CD4-positive, CD25-positive, alpha-beta regulatory T cell (primary cell): ENCODE data around the gene KRTAP4-4. TPM values are rescaled to one million over a fixed set of nuclear protein-coding genes. Genes with fewer than 3 reads are reported as not detected.
A peak's percentile ranks its signal among the peaks of the same experiment; 100 is the strongest.
"Not testable (repeated sequence)": the region's sequence is repeated elsewhere in the genome, so short reads cannot be mapped to it uniquely, and the experiment has no call there.

Source experiments
- ATAC-seq, 2 donors: fragments of 150-1000 bp; cut with Tn5 transposase; one replicate each; pipeline ENCODE4 v1.10.0; 2021; ENCODE audit warnings: low read depth in 2 of 2, moderate number of reproducible peaks in 2 of 2, moderate library complexity in 1 of 2
- DNase-seq, 3 donors: peaks; one replicate each; pipeline versions ENCODE4 v3.0.0 to v3.0.0-alpha.2; 2012 to 2022; ENCODE audit warnings: mixed read lengths in 1 of 3
- H3K27ac ChIP-seq: one replicate; pipeline ENCODE4 v1.7.0; 2013; ENCODE audit warnings: mild to moderate bottlenecking, low read length; ENCODE audit not compliant: insufficient read depth, poor library complexity, severe bottlenecking
- H3K27me3 ChIP-seq: one replicate; pipeline ENCODE4 v1.7.0; 2013; ENCODE audit warnings: low read length; ENCODE audit not compliant: control insufficient read depth, insufficient read depth
- H3K36me3 ChIP-seq: one replicate; pipeline ENCODE4 v1.7.0; 2013; ENCODE audit warnings: mild to moderate bottlenecking, low read length, moderate library complexity; ENCODE audit not compliant: control insufficient read depth, insufficient read depth
- H3K4me1 ChIP-seq: 2 replicates; pipeline ENCODE4 v1.7.0; 2013; ENCODE audit warnings: mild to moderate bottlenecking, low read length; ENCODE audit not compliant: insufficient read depth, control insufficient read depth, poor library complexity, severe bottlenecking
- H3K4me3 ChIP-seq: one replicate; pipeline ENCODE4 v1.7.0; 2013; ENCODE audit warnings: low read depth, mild to moderate bottlenecking, low read length, moderate library complexity
- H3K9me3 ChIP-seq, 2 experiments: 1 replicate in 1 of 2; 2 replicates in 1 of 2; pipeline ENCODE4 v1.7.0; 2013; ENCODE audit warnings: low read length in 2 of 2, mild to moderate bottlenecking in 1 of 2, moderate library complexity in 1 of 2; ENCODE audit not compliant: control insufficient read depth in 2 of 2
- H3K27ac Mint-ChIP-seq, 3 donors: one replicate each; pipeline ENCODE4 v1.8.0; 2020 to 2022; ENCODE audit warnings: mild to moderate bottlenecking in 3 of 3, mixed read lengths in 3 of 3, moderate library complexity in 2 of 3
- H3K27me3 Mint-ChIP-seq: one replicate; pipeline ENCODE4 v1.8.0; 2022; ENCODE audit warnings: mild to moderate bottlenecking, mixed read lengths
- H3K36me3 Mint-ChIP-seq: one replicate; pipeline ENCODE4 v1.8.0; 2020; ENCODE audit warnings: mixed read lengths
- H3K4me1 Mint-ChIP-seq, 4 donors: one replicate each; pipeline ENCODE4 v1.8.0; 2020 to 2022; ENCODE audit warnings: mixed read lengths in 4 of 4, mild to moderate bottlenecking in 1 of 4
- H3K4me3 Mint-ChIP-seq, 4 donors: one replicate each; pipeline ENCODE4 v1.8.0; 2020 to 2022; ENCODE audit warnings: mild to moderate bottlenecking in 4 of 4, mixed read lengths in 4 of 4, moderate library complexity in 3 of 4
- H3K9me3 Mint-ChIP-seq, 7 donors: one replicate each; pipeline ENCODE4 v1.8.0; 2020 to 2022; ENCODE audit warnings: mixed read lengths in 7 of 7, mild to moderate bottlenecking in 3 of 7, moderate library complexity in 2 of 7
- polyA plus RNA-seq, 4 donors: library from polyadenylated mRNA; unstranded; fragments of 300-500 nt; fragmentation: Illumina TruSeq; gene quantifications; one replicate each; pipeline ENCODE4 v1.2.3, GENCODE V29; 2021
- total RNA-seq: library from RNA; stranded (reverse); gene quantifications from one replicate; pipeline ENCODE4 v1.2.3, GENCODE V29; 2022

KRTAP4-4 gene
- total and polyA plus RNA-seq, 5 donors from 2014 or later, result not detected

GRCh38 chr17:41118721-41119120 is 41.8 kb downstream of the KRTAP4-4 start:
- Mint-ChIP-seq H3K4me3 (no peak overlapping the region), H3K36me3 (no peaks in the 10 kb centered on the region), H3K9me3 (peaks cover 0 to 6% (median 0%) of the 10 kb centered on the region in 7 donors), H3K4me1 (peaks cover 7 to 30% (median 11%) of the 10 kb centered on the region in 4 donors), H3K27ac (no peak overlapping the region), H3K27me3 (peaks cover 31% of the 10 kb centered on the region)
- Histone ChIP-seq H3K4me1 (peaks cover 9% of the 10 kb centered on the region), H3K27ac (no peak overlapping the region), H3K4me3 (no peak overlapping the region), H3K36me3 (no peaks in the 10 kb centered on the region), H3K9me3 (no peaks in the 10 kb centered on the region), H3K27me3 (peaks cover 7% of the 10 kb centered on the region)
- no peak for ATAC-seq
- no peak for DNase-seq

GRCh38 chr17:41117846-41118386 is 42.6 kb downstream of the KRTAP4-4 start, which contains the start of gene KRTAP4-11:
Gene KRTAP4-11, minus strand, starts transcription at chr17:41118373. Its CDS starts 58 bp downstream, at chr17:41118315.
- peaks cover 7 to 24% (median 10%) of the 10 kb centered on the region in 4 donors for H3K4me1 Mint-ChIP-seq
- H3K36me3 ChIP-seq, H3K27ac ChIP-seq, H3K27me3 ChIP-seq, H3K9me3 ChIP-seq, H3K9me3 Mint-ChIP-seq, ATAC-seq, H3K4me3 ChIP-seq, H3K4me1 ChIP-seq, H3K36me3 Mint-ChIP-seq, DNase-seq, H3K4me3 Mint-ChIP-seq: not testable (repeated sequence)
- H3K27ac Mint-ChIP-seq, result peak within 1 kb of the TSS in 1 of 3 donors; percentile 65
- peaks cover 27% of the 10 kb centered on the region for H3K27me3 Mint-ChIP-seq

- Mint-ChIP-seq H3K4me1 (peaks cover 7 to 21% (median 10%) of the 10 kb centered on the region in 4 donors), H3K4me3 (no peak overlapping the region), H3K36me3 (no peaks in the 10 kb centered on the region), H3K9me3 (peaks cover 0 to 6% (median 0%) of the 10 kb centered on the region in 7 donors), H3K27me3 (peaks cover 29% of the 10 kb centered on the region), H3K27ac (no peak overlapping the region)
- DNase-seq, result no peak
- no peak overlapping the region for H3K27ac ChIP-seq
- peaks cover 9% of the 10 kb centered on the region for H3K4me1 ChIP-seq
- H3K4me3 ChIP-seq, result no peak overlapping the region
- peaks cover 3% of the 10 kb centered on the region for H3K27me3 ChIP-seq
- peaks cover 0 to 5% of the 10 kb centered on the region in 2 experiments for H3K9me3 ChIP-seq
- no peaks in the 10 kb centered on the region for H3K36me3 ChIP-seq
- no peak for ATAC-seq
Measured at GRCh38 chr17:41116297-41116696, 44.3 kb downstream of the KRTAP4-4 start.

- Histone ChIP-seq H3K9me3 (peaks cover 0 to 5% of the 10 kb centered on the region in 2 experiments), H3K4me1 (no peaks in the 10 kb centered on the region), H3K4me3 (no peak overlapping the region), H3K36me3 (no peaks in the 10 kb centered on the region), H3K27me3 (peaks cover 3% of the 10 kb centered on the region), H3K27ac (no peak overlapping the region)
- no peak overlapping the region for H3K4me3 Mint-ChIP-seq
- H3K9me3 Mint-ChIP-seq, result peaks cover 0 to 9% (median 2%) of the 10 kb centered on the region in 7 donors
- no peak for ATAC-seq
- peaks cover 0 to 9% (median 0%) of the 10 kb centered on the region in 4 donors for H3K4me1 Mint-ChIP-seq
- no peaks in the 10 kb centered on the region for H3K36me3 Mint-ChIP-seq
- peaks cover 16% of the 10 kb centered on the region for H3K27me3 Mint-ChIP-seq
- DNase-seq, result no peak
- no peak overlapping the region for H3K27ac Mint-ChIP-seq
Measured at GRCh38 chr17:41111151-41111885, 49.2 kb downstream of the KRTAP4-4 start.

Other genes starting within 250 kb of the KRTAP4-4 start
Only the 30 nearest of the 40 such genes appear.
- gene KRTAP3-1, start 151.6 kb downstream of the KRTAP4-4 start, total RNA-seq, result not detected
- not detected for gene KRTAP3-1, start 151.6 kb downstream of the KRTAP4-4 start, polyA plus RNA-seq
- gene KRTAP1-5, start 133.5 kb downstream of the KRTAP4-4 start, total RNA-seq, result not detected
- gene KRTAP1-5, start 133.5 kb downstream of the KRTAP4-4 start, polyA plus RNA-seq, result not detected
- gene KRTAP1-4, start 130.6 kb downstream of the KRTAP4-4 start, total RNA-seq, result not detected
- not detected for gene KRTAP1-4, start 130.6 kb downstream of the KRTAP4-4 start, polyA plus RNA-seq
- not detected for gene KRTAP1-3, start 125.9 kb downstream of the KRTAP4-4 start, total RNA-seq
- gene KRTAP1-3, start 125.9 kb downstream of the KRTAP4-4 start, polyA plus RNA-seq, result not detected
- gene KRTAP1-1, start 119.3 kb downstream of the KRTAP4-4 start, total RNA-seq, result not detected
- gene KRTAP1-1, start 119.3 kb downstream of the KRTAP4-4 start, polyA plus RNA-seq, result not detected
- not detected for gene KRTAP2-1, start 113.4 kb downstream of the KRTAP4-4 start, total RNA-seq
- gene KRTAP2-1, start 113.4 kb downstream of the KRTAP4-4 start, polyA plus RNA-seq, result not detected
- gene KRTAP2-2, start 105.5 kb downstream of the KRTAP4-4 start, total RNA-seq, result not detected
- not detected for gene KRTAP2-2, start 105.5 kb downstream of the KRTAP4-4 start, polyA plus RNA-seq
- not detected for gene KRTAP2-3, start 100.6 kb downstream of the KRTAP4-4 start, total RNA-seq
- not detected for gene KRTAP2-3, start 100.6 kb downstream of the KRTAP4-4 start, polyA plus RNA-seq
- gene KRTAP2-4, start 94.9 kb downstream of the KRTAP4-4 start, total RNA-seq, result not detected
- gene KRTAP2-4, start 94.9 kb downstream of the KRTAP4-4 start, polyA plus RNA-seq, result not detected
- not detected for gene KRTAP4-7, start 76.6 kb downstream of the KRTAP4-4 start, total RNA-seq
- gene KRTAP4-7, start 76.6 kb downstream of the KRTAP4-4 start, polyA plus RNA-seq, result not detected
- gene KRTAP4-8, start 62.6 kb downstream of the KRTAP4-4 start, total RNA-seq, result not detected
- not detected for gene KRTAP4-8, start 62.6 kb downstream of the KRTAP4-4 start, polyA plus RNA-seq
- not detected for gene KRTAP4-16, start 58.5 kb downstream of the KRTAP4-4 start, total RNA-seq
- not detected for gene KRTAP4-16, start 58.5 kb downstream of the KRTAP4-4 start, polyA plus RNA-seq
- gene KRTAP4-9, start 55.4 kb downstream of the KRTAP4-4 start, total RNA-seq, result not detected
- gene KRTAP4-9, start 55.4 kb downstream of the KRTAP4-4 start, polyA plus RNA-seq, result not detected
- not detected for gene KRTAP4-11, start 42.4 kb downstream of the KRTAP4-4 start, total RNA-seq
- gene KRTAP4-11, start 42.4 kb downstream of the KRTAP4-4 start, polyA plus RNA-seq, result not detected
- not detected for gene KRTAP4-12, start 36.6 kb downstream of the KRTAP4-4 start, total RNA-seq
- not detected for gene KRTAP4-12, start 36.6 kb downstream of the KRTAP4-4 start, polyA plus RNA-seq
- gene KRTAP4-6, start 20.2 kb downstream of the KRTAP4-4 start, total RNA-seq, result not detected
- not detected for gene KRTAP4-6, start 20.2 kb downstream of the KRTAP4-4 start, polyA plus RNA-seq
- not detected for gene KRTAP4-5, start 10.9 kb downstream of the KRTAP4-4 start, total RNA-seq
- not detected for gene KRTAP4-5, start 10.9 kb downstream of the KRTAP4-4 start, polyA plus RNA-seq
- gene KRTAP4-3, start 7.5 kb upstream of the KRTAP4-4 start, total RNA-seq, result not detected
- gene KRTAP4-3, start 7.5 kb upstream of the KRTAP4-4 start, polyA plus RNA-seq, result not detected
- not detected for gene KRTAP4-2, start 17.5 kb upstream of the KRTAP4-4 start, total RNA-seq
- not detected for gene KRTAP4-2, start 17.5 kb upstream of the KRTAP4-4 start, polyA plus RNA-seq
- gene KRTAP4-1, start 24.2 kb upstream of the KRTAP4-4 start, total RNA-seq, result not detected
- not detected for gene KRTAP4-1, start 24.2 kb upstream of the KRTAP4-4 start, polyA plus RNA-seq
- gene KRTAP9-1, start 29.1 kb upstream of the KRTAP4-4 start, total RNA-seq, result not detected
- gene KRTAP9-1, start 29.1 kb upstream of the KRTAP4-4 start, polyA plus RNA-seq, result not detected
- gene KRTAP9-2, start 65.9 kb upstream of the KRTAP4-4 start, total RNA-seq, result not detected
- gene KRTAP9-2, start 65.9 kb upstream of the KRTAP4-4 start, polyA plus RNA-seq, result not detected
- gene KRTAP9-3, start 71.7 kb upstream of the KRTAP4-4 start, total RNA-seq, result not detected
- gene KRTAP9-3, start 71.7 kb upstream of the KRTAP4-4 start, polyA plus RNA-seq, result not detected
- not detected for gene KRTAP9-8, start 77.3 kb upstream of the KRTAP4-4 start, total RNA-seq
- not detected for gene KRTAP9-8, start 77.3 kb upstream of the KRTAP4-4 start, polyA plus RNA-seq
- not detected for gene KRTAP9-4, start 88.9 kb upstream of the KRTAP4-4 start, total RNA-seq
- gene KRTAP9-4, start 88.9 kb upstream of the KRTAP4-4 start, polyA plus RNA-seq, result not detected
- gene KRTAP9-9, start 94.6 kb upstream of the KRTAP4-4 start, total RNA-seq, result not detected
- not detected for gene KRTAP9-9, start 94.6 kb upstream of the KRTAP4-4 start, polyA plus RNA-seq
- gene KRTAP9-6, start 104.6 kb upstream of the KRTAP4-4 start, total RNA-seq, result not detected
- not detected for gene KRTAP9-6, start 104.6 kb upstream of the KRTAP4-4 start, polyA plus RNA-seq
- not detected for gene KRTAP9-7, start 115.0 kb upstream of the KRTAP4-4 start, total RNA-seq
- gene KRTAP9-7, start 115.0 kb upstream of the KRTAP4-4 start, polyA plus RNA-seq, result not detected
- gene KRTAP29-1, start 142.1 kb upstream of the KRTAP4-4 start, total RNA-seq, result not detected
- gene KRTAP29-1, start 142.1 kb upstream of the KRTAP4-4 start, polyA plus RNA-seq, result under 1 TPM in 1 of 4 donors, not detected in 3; 0.63 TPM
- gene KRTAP16-1, start 148.6 kb upstream of the KRTAP4-4 start, total RNA-seq, result 0.42 TPM
- under 1 TPM in 1 of 4 donors, not detected in 3; 0.17 TPM for gene KRTAP16-1, start 148.6 kb upstream of the KRTAP4-4 start, polyA plus RNA-seq